GM12872 (cell line): ENCODE results near the gene HPCA.

Experiments
- CTCF ChIP-seq: IDR thresholded peaks from 3 replicates; pipeline ENCODE4 v1.5.1; 2011; ENCODE audit warnings: low read depth, mild to moderate bottlenecking, low read length, moderate library complexity; ENCODE audit not compliant: insufficient read depth

Gene HPCA

GRCh38 chr1:32881871-32882850, 4.1 kb upstream of the HPCA start:
- TF ChIP-seq CTCF = no peak

GRCh38 chr1:32883338-32884031, 2.8 kb upstream of the HPCA start:
- no peak for TF ChIP-seq CTCF

GRCh38 chr1:32884032-32884372, 2.3 kb upstream of the HPCA start:
- no peak for TF ChIP-seq CTCF

GRCh38 chr1:32884726-32885125, 1.6 kb upstream of the HPCA start:
- no peak for TF ChIP-seq CTCF

GRCh38 chr1:32885676-32886003, 651 bp upstream of the HPCA start:
- TF ChIP-seq CTCF = no peak

- TF ChIP-seq CTCF = no peak
Observed at GRCh38 chr1:32886828-32887414, 630 bp downstream of the HPCA start.

GRCh38 chr1:32887623-32888022, 1.3 kb downstream of the HPCA start:
- no peak for TF ChIP-seq CTCF
